HepG2 (cell line): ENCODE results near the gene KLHL33. TPM values are rescaled to one million over a fixed set of nuclear protein-coding genes. Genes with fewer than 3 reads are reported as not detected.

Experiments
- ELF3 ChIP-seq: IDR thresholded peaks from 2 replicates; pipeline ENCODE4 v1.6.1; 2016; ENCODE audit warnings: missing genetic modification reagents, missing compliant biosample characterization
- FOSL2 ChIP-seq: sonication (generic); formaldehyde crosslinking; IDR thresholded peaks from 2 replicates; pipeline ENCODE4 v1.4.0; 2020; ENCODE audit warnings: missing genetic modification reagents
- FOXM1 ChIP-seq: sonication (generic); formaldehyde crosslinking; IDR thresholded peaks from 2 replicates; pipeline ENCODE4 v1.5.0; 2020; ENCODE audit warnings: missing genetic modification reagents
- GABPB1 ChIP-seq: IDR thresholded peaks from 2 replicates; pipeline ENCODE4 v1.6.1; 2016; ENCODE audit warnings: mild to moderate bottlenecking, missing genetic modification reagents, moderate library complexity, missing compliant biosample characterization
- HNRNPL ChIP-seq: fragments of 200-400 bp; formaldehyde crosslinking; IDR thresholded peaks from 2 replicates; pipeline ENCODE4 v1.6.1; 2017; ENCODE audit warnings: mild to moderate bottlenecking, low read depth, low read length
- MXD4 ChIP-seq: IDR thresholded peaks from 2 replicates; pipeline ENCODE4 v1.6.1; 2016; ENCODE audit warnings: mild to moderate bottlenecking, missing biosample characterization, missing genetic modification reagents
- NCOA2 ChIP-seq: sonication (generic); formaldehyde crosslinking; IDR thresholded peaks from 2 replicates; pipeline ENCODE4 v1.8.0; 2022; ENCODE audit warnings: inconsistent platforms
- NR2C2 ChIP-seq: sonication (generic); formaldehyde crosslinking; IDR thresholded peaks from 2 replicates; pipeline ENCODE4 v1.4.0; 2020; ENCODE audit warnings: missing genetic modification reagents, mild to moderate bottlenecking, moderate library complexity, borderline replicate concordance
- NRL ChIP-seq: sonication (generic); formaldehyde crosslinking; IDR thresholded peaks from 2 replicates; pipeline ENCODE4 v1.5.0; 2020; ENCODE audit warnings: missing genetic modification reagents, mild to moderate bottlenecking, moderate library complexity, borderline replicate concordance
- polyA plus RNA-seq, 8 experiments: library from polyadenylated mRNA; depleted of rRNA in 3 of 8; stranded (reverse) in 7 of 8; unstranded in 1 of 8; fragments of >200 nt; fragmentation: Illumina TruSeq in 4 of 8; extraction: Trizol in 4 of 8; gene quantifications; 2 replicates each; pipeline versions ENCODE4 v1.2.1 to v1.2.3, GENCODE V29; 2011 to 2016; ENCODE audit warnings: low read depth in 4 of 8, missing spikeins in 1 of 8, mixed read lengths in 1 of 8; ENCODE audit not compliant: insufficient read depth in 1 of 8
- total RNA-seq, 5 experiments: library from RNA; depleted of rRNA; stranded (reverse); fragments of >200 nt; fragmentation: Illumina TruSeq; extraction: Trizol; gene quantifications; 2 replicates each; pipeline ENCODE4 v1.2.3, GENCODE V29; 2016; ENCODE audit warnings: low read depth in 1 of 5
- TF ChIP-seq, protein P1 (sequence below): sonication (generic); formaldehyde crosslinking; conservative IDR thresholded peaks from 2 replicates; pipeline ENCODE4 v1.4.0; 2020; ENCODE audit warnings: missing genetic modification reagents
- TF ChIP-seq, protein P2 (sequence below): sonication (generic); formaldehyde crosslinking; IDR thresholded peaks from 2 replicates; pipeline ENCODE4 v1.9.0; 2021; ENCODE audit warnings: missing genetic modification reagents, borderline replicate concordance
- TF ChIP-seq, protein P3 (sequence below): IDR thresholded peaks from 2 replicates; pipeline ENCODE4 v1.6.1; 2018; ENCODE audit warnings: missing genetic modification reagents, mild to moderate bottlenecking, missing compliant biosample characterization
- TF ChIP-seq, protein P4 (sequence below): sonication (generic); formaldehyde crosslinking; IDR thresholded peaks from 2 replicates; pipeline ENCODE4 v1.9.0; 2022; ENCODE audit warnings: missing genetic modification reagents, mild to moderate bottlenecking, borderline replicate concordance
- TF ChIP-seq, protein P5 (sequence below): sonication (generic); formaldehyde crosslinking; IDR thresholded peaks from 2 replicates; pipeline ENCODE4 v1.8.0; 2022; ENCODE audit warnings: missing genetic modification reagents, mild to moderate bottlenecking, inconsistent platforms, borderline replicate concordance
- TF ChIP-seq, protein P6 (sequence below): sonication (generic); formaldehyde crosslinking; IDR thresholded peaks from 2 replicates; pipeline ENCODE4 v1.5.0; 2020; ENCODE audit warnings: mild to moderate bottlenecking, missing genetic modification reagents
- TF ChIP-seq, protein P7 (sequence below): sonication (generic); formaldehyde crosslinking; IDR thresholded peaks from 2 replicates; pipeline ENCODE4 v1.9.0; 2021; ENCODE audit warnings: missing genetic modification reagents, borderline replicate concordance

Gene KLHL33
- total and polyA plus RNA-seq, 2 of the 13 experiments (the other 11 are each of a cell fraction or from before 2014, with no cell fraction given), result not detected

DNA sequence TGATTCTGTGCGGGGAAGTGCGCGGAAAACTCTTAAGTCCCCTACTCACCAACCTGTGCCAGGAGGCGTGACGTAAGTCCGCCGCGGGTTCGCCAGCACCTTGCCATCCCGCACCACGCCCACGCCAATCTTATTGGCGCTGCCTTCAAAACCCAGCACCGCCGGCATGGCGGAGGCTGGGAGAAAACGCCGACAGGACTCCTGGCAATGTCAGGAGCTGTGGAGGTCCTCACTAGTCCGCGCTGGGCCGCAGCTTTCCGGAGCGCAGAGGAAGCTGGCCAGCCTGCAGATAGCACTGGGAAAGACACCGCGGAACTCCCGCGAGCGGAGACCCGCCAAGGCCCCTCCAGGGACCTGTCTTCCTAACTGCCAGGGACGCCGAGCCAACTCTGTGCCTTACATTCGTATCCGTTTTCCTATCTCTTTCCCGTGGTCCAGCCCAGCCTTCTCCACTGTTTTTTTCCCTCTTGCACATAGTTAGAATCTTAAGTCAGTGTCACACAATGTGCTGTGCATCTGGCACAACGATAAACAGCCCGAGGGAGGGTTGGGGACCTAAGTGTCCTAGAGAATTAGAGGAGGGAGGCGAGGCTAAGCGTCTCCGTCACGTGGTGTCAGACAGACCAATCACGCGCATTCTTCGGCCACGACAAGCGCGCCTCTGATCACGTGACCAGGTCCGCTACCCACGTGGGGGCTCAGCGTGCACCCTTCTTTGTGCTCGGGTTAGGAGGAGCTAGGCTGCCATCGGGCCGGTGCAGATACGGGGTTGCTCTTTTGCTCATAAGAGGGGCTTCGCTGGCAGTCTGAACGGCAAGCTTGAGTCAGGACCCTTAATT is 18.8 kb upstream of the KLHL33 start, which contains the start of the genes APEX1 and OSGEP (continued):
- TF ChIP-seq, protein P1, sequence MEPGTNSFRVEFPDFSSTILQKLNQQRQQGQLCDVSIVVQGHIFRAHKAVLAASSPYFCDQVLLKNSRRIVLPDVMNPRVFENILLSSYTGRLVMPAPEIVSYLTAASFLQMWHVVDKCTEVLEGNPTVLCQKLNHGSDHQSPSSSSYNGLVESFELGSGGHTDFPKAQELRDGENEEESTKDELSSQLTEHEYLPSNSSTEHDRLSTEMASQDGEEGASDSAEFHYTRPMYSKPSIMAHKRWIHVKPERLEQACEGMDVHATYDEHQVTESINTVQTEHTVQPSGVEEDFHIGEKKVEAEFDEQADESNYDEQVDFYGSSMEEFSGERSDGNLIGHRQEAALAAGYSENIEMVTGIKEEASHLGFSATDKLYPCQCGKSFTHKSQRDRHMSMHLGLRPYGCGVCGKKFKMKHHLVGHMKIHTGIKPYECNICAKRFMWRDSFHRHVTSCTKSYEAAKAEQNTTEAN (CRISPR knock-in tag), result peak; percentile 50; the same call in 1 of the 2 replicates
- TF ChIP-seq, protein P2, sequence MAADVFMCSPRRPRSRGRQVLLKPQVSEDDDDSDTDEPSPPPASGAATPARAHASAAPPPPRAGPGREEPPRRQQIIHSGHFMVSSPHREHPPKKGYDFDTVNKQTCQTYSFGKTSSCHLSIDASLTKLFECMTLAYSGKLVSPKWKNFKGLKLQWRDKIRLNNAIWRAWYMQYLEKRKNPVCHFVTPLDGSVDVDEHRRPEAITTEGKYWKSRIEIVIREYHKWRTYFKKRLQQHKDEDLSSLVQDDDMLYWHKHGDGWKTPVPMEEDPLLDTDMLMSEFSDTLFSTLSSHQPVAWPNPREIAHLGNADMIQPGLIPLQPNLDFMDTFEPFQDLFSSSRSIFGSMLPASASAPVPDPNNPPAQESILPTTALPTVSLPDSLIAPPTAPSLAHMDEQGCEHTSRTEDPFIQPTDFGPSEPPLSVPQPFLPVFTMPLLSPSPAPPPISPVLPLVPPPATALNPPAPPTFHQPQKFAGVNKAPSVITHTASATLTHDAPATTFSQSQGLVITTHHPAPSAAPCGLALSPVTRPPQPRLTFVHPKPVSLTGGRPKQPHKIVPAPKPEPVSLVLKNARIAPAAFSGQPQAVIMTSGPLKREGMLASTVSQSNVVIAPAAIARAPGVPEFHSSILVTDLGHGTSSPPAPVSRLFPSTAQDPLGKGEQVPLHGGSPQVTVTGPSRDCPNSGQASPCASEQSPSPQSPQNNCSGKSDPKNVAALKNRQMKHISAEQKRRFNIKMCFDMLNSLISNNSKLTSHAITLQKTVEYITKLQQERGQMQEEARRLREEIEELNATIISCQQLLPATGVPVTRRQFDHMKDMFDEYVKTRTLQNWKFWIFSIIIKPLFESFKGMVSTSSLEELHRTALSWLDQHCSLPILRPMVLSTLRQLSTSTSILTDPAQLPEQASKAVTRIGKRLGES (CRISPR knock-in tag), result no peak; the same call in 1 of the 2 replicates
- 0 out of 2 replicates have a peak, but pooled peaks have one; percentile 56 for TF ChIP-seq NCOA2 (CRISPR knock-in tag)
- TF ChIP-seq, protein P3, sequence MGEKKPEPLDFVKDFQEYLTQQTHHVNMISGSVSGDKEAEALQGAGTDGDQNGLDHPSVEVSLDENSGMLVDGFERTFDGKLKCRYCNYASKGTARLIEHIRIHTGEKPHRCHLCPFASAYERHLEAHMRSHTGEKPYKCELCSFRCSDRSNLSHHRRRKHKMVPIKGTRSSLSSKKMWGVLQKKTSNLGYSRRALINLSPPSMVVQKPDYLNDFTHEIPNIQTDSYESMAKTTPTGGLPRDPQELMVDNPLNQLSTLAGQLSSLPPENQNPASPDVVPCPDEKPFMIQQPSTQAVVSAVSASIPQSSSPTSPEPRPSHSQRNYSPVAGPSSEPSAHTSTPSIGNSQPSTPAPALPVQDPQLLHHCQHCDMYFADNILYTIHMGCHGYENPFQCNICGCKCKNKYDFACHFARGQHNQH (CRISPR knock-in tag), result peak; percentile 63
- no peak; the same call in 1 of the 2 replicates for TF ChIP-seq FOXM1 (CRISPR knock-in tag)
- TF ChIP-seq HNRNPL, result peak; percentile 79
- TF ChIP-seq NRL (CRISPR knock-in tag), result peak; percentile 62
- TF ChIP-seq, protein P4, sequence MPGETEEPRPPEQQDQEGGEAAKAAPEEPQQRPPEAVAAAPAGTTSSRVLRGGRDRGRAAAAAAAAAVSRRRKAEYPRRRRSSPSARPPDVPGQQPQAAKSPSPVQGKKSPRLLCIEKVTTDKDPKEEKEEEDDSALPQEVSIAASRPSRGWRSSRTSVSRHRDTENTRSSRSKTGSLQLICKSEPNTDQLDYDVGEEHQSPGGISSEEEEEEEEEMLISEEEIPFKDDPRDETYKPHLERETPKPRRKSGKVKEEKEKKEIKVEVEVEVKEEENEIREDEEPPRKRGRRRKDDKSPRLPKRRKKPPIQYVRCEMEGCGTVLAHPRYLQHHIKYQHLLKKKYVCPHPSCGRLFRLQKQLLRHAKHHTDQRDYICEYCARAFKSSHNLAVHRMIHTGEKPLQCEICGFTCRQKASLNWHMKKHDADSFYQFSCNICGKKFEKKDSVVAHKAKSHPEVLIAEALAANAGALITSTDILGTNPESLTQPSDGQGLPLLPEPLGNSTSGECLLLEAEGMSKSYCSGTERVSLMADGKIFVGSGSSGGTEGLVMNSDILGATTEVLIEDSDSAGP, result peak; percentile 91
- TF ChIP-seq, protein P5, sequence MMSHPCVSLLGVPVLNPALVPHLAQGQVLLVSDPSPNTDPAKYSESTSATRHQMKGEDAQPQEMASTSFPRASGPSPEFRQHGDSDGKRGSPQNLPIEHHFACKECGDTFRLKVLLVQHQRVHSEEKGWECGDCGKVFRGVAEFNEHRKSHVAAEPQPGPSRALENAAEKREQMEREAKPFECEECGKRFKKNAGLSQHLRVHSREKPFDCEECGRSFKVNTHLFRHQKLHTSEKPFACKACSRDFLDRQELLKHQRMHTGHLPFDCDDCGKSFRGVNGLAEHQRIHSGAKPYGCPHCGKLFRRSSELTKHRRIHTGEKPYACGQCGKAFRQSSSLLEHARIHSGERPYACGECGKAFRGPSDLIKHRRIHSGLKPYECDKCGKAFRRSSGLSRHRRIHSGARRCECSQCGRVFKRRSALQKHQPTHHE (CRISPR knock-in tag), result peak; percentile 87
- TF ChIP-seq FOSL2 (CRISPR knock-in tag), result no peak; the same call in 1 of the 2 replicates
- TF ChIP-seq, protein P6, sequence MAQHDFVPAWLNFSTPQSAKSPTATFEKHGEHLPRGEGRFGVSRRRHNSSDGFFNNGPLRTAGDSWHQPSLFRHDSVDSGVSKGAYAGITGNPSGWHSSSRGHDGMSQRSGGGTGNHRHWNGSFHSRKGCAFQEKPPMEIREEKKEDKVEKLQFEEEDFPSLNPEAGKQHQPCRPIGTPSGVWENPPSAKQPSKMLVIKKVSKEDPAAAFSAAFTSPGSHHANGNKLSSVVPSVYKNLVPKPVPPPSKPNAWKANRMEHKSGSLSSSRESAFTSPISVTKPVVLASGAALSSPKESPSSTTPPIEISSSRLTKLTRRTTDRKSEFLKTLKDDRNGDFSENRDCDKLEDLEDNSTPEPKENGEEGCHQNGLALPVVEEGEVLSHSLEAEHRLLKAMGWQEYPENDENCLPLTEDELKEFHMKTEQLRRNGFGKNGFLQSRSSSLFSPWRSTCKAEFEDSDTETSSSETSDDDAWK, result no peak
- TF ChIP-seq NR2C2 (CRISPR knock-in tag), result peak; percentile 78
- peak; percentile 58 for TF ChIP-seq ELF3 (CRISPR knock-in tag)
- peak; percentile 74 for TF ChIP-seq GABPB1 (CRISPR knock-in tag)
- TF ChIP-seq MXD4 (CRISPR knock-in tag), result peak; percentile 100
- TF ChIP-seq, protein P7, sequence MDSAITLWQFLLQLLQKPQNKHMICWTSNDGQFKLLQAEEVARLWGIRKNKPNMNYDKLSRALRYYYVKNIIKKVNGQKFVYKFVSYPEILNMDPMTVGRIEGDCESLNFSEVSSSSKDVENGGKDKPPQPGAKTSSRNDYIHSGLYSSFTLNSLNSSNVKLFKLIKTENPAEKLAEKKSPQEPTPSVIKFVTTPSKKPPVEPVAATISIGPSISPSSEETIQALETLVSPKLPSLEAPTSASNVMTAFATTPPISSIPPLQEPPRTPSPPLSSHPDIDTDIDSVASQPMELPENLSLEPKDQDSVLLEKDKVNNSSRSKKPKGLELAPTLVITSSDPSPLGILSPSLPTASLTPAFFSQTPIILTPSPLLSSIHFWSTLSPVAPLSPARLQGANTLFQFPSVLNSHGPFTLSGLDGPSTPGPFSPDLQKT (CRISPR knock-in tag), result no peak
